ENCODE results near the gene ULK4. TPM values are rescaled to one million over a fixed set of nuclear protein-coding genes. Genes with fewer than 3 reads are reported as not detected.
"Not testable (repeated sequence)": the region's sequence is repeated elsewhere in the genome, so short reads cannot be mapped to it uniquely, and the experiment has no call there.

Gene ULK4
- total RNA-seq, 2 experiments from 2014 or later, result 6.8 to 6.9 TPM

GRCh38 chr3:41874022-41874421, 87.9 kb downstream of the ULK4 start:
- no peak overlapping the region for H3K4me3 Mint-ChIP-seq
- ATAC-seq (no peak), DNase-seq (no peak)
- H3K4me1 Mint-ChIP-seq (ENCODE audit: low read depth), result no peaks in the 10 kb centered on the region
- H3K27me3 Mint-ChIP-seq, result no peaks in the 10 kb centered on the region
- H3K27ac Mint-ChIP-seq, result no peak overlapping the region
- intact Hi-C loops (cut with micrococcal nuclease), result no loop called here
- CTCF ChIA-PET, result no interaction called here
- H3K9me3 Mint-ChIP-seq, result no peaks in the 10 kb centered on the region
- POLR2A ChIA-PET, result no interaction called here
- no peaks in the 10 kb centered on the region for H3K36me3 Mint-ChIP-seq (ENCODE audit: low read depth)
- TF ChIP-seq, protein P1, sequence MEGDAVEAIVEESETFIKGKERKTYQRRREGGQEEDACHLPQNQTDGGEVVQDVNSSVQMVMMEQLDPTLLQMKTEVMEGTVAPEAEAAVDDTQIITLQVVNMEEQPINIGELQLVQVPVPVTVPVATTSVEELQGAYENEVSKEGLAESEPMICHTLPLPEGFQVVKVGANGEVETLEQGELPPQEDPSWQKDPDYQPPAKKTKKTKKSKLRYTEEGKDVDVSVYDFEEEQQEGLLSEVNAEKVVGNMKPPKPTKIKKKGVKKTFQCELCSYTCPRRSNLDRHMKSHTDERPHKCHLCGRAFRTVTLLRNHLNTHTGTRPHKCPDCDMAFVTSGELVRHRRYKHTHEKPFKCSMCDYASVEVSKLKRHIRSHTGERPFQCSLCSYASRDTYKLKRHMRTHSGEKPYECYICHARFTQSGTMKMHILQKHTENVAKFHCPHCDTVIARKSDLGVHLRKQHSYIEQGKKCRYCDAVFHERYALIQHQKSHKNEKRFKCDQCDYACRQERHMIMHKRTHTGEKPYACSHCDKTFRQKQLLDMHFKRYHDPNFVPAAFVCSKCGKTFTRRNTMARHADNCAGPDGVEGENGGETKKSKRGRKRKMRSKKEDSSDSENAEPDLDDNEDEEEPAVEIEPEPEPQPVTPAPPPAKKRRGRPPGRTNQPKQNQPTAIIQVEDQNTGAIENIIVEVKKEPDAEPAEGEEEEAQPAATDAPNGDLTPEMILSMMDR (IDR thresholded peaks at IDR 0.05), result no peak

DNA sequence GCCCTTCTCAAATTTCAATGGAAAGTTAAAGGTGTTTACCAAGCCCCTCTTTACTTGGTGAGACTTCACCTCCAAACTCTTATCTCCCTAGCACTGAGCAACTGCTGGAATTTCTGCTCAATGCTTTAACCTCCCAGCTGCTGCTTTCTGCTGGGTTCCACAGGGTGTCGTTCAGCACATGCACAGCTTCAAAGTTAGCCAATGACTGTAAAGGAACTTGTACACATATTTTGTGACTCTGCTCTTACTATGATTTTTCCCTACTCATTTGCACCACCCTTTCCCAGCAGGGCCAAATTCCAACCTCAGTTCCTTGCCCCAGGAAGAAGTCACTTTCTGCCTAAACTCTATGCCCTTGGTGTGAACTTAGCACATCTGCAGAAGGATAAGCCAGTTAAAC, 89.7 kb downstream of the ULK4 start:
- DNase-seq, result no peak
- ATAC-seq, result no peak
- no peak overlapping the region for H3K4me3 Mint-ChIP-seq
- no peak overlapping the region for H3K27ac Mint-ChIP-seq
- ChIA-PET CTCF (interaction anchor here (0.8 to 2.1 kb wide), 5 partner anchors 10 to 1292 kb away, joined by 3 to 4 read pairs (median 3); no protein-coding TSS in a partner anchor), POLR2A (no interaction called here)
- no peaks in the 10 kb centered on the region for H3K4me1 Mint-ChIP-seq (ENCODE audit: low read depth)
- no peaks in the 10 kb centered on the region for H3K36me3 Mint-ChIP-seq (ENCODE audit: low read depth)
- TF ChIP-seq, protein P1 (IDR thresholded peaks at IDR 0.05), result no peak
- H3K9me3 Mint-ChIP-seq, result no peaks in the 10 kb centered on the region
- intact Hi-C loops (cut with micrococcal nuclease), result no loop called here
- no peaks in the 10 kb centered on the region for H3K27me3 Mint-ChIP-seq

DNA sequence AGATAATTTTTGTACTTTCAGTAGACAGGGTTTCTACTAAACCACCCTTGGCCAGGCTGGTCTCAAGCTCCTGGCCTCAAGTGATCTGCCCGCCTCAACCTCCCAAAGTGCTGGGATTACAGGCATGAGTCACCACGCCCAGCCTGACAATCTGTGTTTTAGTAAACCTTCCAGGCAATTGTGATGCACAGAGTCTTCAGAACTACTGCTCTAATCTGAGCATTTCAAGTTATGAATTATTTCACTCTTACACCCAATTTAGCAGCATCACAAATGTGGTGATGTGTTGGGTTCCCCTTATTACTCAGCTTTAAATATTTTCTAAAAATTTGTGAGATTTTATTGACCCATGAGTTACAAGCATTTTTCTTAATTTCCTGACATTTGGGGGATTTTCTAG, 94.4 kb downstream of the ULK4 start:
- intact Hi-C loops (cut with micrococcal nuclease), result no loop called here
- CTCF ChIA-PET, result no interaction called here
- no peak for ATAC-seq

GRCh38 chr3:41866298-41866697, 95.6 kb downstream of the ULK4 start:
- Mint-ChIP-seq H3K4me3 (no peak overlapping the region), H3K36me3 (ENCODE audit: low read depth) (no peaks in the 10 kb centered on the region), H3K27me3 (no peaks in the 10 kb centered on the region), H3K9me3 (no peaks in the 10 kb centered on the region), H3K4me1 (ENCODE audit: low read depth) (no peaks in the 10 kb centered on the region), H3K27ac (no peak overlapping the region)
- TF ChIP-seq, protein P1 (IDR thresholded peaks at IDR 0.05), result no peak
- ChIA-PET POLR2A (no interaction called here), CTCF (no interaction called here)
- intact Hi-C loops (cut with micrococcal nuclease), result no loop called here
- ATAC-seq (no peak), DNase-seq (no peak)

More for the DNA sequence above, 94.4 kb downstream of the ULK4 start:
- TF ChIP-seq, protein P1 (IDR thresholded peaks at IDR 0.05), result no peak
- Mint-ChIP-seq H3K27me3 (no peaks in the 10 kb centered on the region), H3K9me3 (no peaks in the 10 kb centered on the region), H3K27ac (no peak overlapping the region), H3K4me1 (ENCODE audit: low read depth) (no peaks in the 10 kb centered on the region), H3K4me3 (no peak overlapping the region), H3K36me3 (ENCODE audit: low read depth) (no peaks in the 10 kb centered on the region)
- no peak for DNase-seq
- POLR2A ChIA-PET, result no interaction called here

DNA sequence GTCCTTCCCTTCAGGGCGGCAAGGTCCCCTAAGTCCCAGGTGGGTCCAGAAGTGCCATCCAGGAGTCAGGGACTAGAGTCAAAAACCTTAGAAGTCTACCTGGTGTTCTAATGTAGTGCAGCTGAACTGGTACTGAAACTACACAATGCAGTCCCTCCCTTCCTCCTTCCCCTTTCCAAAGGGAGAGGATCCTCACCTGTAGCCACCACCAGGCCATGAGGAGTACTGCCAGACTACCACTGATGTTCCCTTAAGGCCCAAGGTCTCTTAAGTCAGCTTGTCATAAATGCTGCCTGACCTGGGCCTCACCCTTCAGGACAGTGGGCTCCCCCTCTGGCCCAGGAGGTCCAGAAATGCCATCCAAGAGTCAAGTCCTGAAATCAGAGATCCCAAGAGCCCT, 98.9 kb downstream of the ULK4 start:
- H3K36me3 Mint-ChIP-seq (ENCODE audit: low read depth), result peaks cover 10% of the 10 kb centered on the region
- ChIA-PET POLR2A (no interaction called here), CTCF (no interaction called here)
- H3K4me1 Mint-ChIP-seq (ENCODE audit: low read depth), result no peaks in the 10 kb centered on the region
- ATAC-seq (no peak), DNase-seq (no peak)
- no peak overlapping the region for H3K27ac Mint-ChIP-seq
- no peaks in the 10 kb centered on the region for H3K27me3 Mint-ChIP-seq
- no peak overlapping the region for H3K4me3 Mint-ChIP-seq
- intact Hi-C loops (cut with micrococcal nuclease), result no loop called here
- TF ChIP-seq, protein P1 (IDR thresholded peaks at IDR 0.05), result no peak
- H3K9me3 Mint-ChIP-seq, result peaks cover 11% of the 10 kb centered on the region

DNA sequence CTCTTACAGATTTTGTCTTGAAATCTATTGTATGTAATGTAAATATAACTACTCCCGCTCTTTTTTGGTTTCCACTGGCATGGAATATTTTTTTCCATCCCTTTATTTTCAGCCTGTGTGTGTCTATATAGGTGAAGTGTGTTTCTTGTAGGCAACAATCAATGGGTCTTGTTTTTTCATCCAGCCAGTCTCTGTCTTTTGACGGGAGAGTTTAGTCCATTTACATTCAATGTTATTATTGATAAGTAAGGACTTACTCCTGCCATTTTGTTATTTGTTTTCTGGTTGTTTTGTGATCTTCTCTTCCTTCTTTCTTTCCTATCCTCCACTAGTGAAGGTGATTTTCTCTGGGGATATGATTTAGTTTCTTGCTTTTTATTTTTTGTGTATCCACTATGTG, 101.4 kb downstream of the ULK4 start:
- CTCF ChIA-PET; H3K27me3 Mint-ChIP-seq; DNase-seq; H3K4me3 Mint-ChIP-seq; intact Hi-C loops (cut with micrococcal nuclease); H3K4me1 Mint-ChIP-seq (ENCODE audit: low read depth); ATAC-seq; H3K27ac Mint-ChIP-seq; POLR2A ChIA-PET: not testable (repeated sequence)
- peaks cover 11% of the 10 kb centered on the region for H3K9me3 Mint-ChIP-seq
- H3K36me3 Mint-ChIP-seq (ENCODE audit: low read depth), result peaks cover 10% of the 10 kb centered on the region

Measured in activated CD8-positive, alpha-beta T cell treated with anti-CD3 and anti-CD28 coated beads for 36 hours (primary cell).